GM19452 (cell line): ENCODE measurements around the gene FOXO1.

Experiments used
- ATAC-seq: cut with Tn5 transposase; IDR thresholded peaks from one replicate; pipeline ENCODE4 v1.9.1; 2021; ENCODE audit not compliant: unreplicated experiment

Gene FOXO1

DNA sequence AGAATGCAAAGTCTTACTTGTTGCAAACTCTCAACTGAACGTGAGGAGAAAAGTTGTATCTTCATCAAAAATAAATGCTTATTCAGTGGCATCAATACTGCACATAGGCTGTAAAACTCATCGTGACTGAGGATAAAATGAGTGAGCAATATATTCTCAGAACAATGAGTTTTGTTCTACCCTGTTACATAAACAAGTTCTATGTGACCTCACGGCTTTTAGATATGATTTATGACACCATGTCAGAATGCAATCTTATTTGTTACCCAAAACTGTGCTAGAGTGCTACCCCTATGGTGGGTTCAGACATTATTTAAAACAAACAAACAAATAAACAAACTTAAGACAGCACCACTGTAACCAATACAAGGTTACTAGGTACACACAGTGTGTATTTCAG is 55.4 kb downstream of the FOXO1 start:
- no peak for ATAC-seq

DNA sequence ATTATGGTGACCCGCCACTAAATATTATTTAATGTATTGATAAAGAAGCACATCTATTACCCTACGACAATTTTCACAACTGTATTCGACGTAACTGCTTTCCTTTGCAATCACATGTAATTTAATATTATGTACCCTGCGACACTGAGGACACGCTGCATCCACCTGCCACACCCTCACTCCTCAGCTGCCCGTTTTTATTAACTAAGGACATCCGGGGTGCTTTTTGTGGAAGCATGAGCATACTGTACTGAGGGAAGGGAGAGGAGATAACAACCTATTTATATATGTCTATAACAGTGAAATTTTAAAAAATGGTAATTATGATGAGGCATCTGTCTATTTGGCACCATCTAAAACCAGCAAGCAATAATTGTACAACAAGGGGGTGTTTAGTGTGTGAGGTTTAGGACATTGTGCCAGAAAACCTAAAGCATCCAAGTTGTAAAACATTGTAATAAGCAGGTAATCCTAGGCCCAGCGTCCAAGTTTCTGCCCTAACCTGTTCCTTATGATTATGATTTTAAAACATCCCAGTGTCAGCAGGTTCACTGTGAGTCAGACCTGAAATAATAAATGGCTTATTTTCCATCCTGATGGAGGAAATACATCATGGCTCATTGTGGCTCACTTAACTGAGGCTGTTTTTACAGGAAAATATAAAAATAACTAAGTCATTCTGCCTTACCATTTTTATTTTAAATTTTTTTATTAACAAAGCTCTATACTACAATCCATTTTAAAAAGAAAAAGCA is 56.3 kb downstream of the FOXO1 start:
- no peak for ATAC-seq

DNA sequence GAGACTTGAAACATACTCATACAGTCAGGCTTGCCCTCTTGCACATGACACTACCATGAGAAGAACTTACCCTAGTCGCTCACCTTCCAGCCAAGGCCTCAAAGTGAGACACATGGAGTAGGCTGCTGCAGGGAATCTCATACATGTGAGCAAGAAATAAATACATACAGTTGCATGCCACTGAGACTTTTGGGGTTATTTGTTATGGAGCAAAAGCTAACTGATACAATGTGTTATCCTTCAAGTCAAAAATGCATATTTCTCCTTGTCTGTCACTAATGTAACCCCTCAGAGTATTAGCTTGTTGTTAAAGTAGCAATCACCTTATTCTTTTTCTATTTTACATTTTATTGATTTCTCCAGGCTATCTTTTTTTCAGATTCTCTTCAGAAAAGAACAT is 58.1 kb downstream of the FOXO1 start:
- ATAC-seq = no peak

DNA sequence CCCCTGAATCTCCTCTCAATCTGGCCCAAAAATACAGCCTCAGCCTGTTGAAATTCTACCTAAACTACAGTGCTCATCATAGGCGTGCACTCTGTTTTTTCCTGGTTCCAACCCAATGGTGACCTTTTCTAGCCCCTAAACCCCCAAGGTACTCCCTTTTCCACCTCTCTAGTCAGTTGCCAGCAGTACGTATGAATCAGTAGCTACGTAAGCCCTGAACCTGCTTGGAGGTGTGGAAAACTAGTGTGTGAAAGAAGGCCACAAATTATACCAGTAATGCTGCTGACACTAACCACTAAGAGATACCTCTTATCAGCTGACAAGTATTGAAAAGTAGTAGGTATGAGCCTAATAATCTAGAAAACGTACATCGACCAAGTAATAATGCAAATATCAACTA is 60.9 kb downstream of the FOXO1 start:
- no peak for ATAC-seq

DNA sequence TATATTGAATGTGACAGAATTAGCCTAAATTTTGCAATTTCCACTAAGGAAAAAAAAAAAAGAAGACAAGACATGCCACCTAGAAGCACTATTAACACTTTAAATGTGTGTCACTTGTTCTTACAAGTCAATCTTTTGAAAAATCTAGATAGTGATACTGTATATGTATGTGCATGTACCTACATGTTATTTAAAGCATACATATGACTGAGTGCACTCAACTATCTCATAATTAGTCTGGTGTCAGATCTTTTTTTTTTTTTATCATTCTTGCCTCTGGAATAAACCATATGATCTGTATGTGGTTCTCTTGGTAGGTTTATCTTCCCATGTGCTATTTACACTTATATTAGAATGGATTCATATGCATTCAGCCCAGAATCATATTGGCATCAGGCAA is 62.3 kb downstream of the FOXO1 start:
- ATAC-seq = no peak

DNA sequence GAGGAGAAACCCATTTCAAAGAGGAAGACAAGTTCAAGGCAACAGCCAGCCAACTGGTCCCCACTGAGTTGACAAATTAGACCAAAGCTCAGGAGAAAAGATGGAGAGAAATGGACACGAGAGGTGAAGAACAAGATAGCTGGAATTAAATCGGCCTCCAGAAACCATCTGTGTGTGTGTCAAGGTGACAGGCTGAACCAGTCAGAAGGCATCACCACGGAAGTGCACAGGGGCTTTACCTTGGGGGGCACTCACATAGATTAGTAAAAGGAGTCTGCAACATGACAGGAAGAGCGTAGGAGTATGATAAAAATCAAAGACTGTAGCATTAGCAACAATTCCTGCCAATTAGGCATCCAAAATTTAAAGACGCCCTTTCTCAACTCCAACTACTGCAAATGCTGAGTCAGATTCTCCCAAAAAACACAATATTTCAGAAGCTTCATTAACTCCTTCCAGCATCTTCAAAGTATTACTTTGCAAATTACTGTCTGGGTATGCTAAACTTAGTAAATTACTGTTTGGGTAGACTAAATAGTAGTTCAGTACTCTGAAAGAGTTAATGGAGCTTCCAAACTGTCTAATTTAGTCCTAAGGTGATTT is 66.2 kb downstream of the FOXO1 start:
- ATAC-seq = no peak

DNA sequence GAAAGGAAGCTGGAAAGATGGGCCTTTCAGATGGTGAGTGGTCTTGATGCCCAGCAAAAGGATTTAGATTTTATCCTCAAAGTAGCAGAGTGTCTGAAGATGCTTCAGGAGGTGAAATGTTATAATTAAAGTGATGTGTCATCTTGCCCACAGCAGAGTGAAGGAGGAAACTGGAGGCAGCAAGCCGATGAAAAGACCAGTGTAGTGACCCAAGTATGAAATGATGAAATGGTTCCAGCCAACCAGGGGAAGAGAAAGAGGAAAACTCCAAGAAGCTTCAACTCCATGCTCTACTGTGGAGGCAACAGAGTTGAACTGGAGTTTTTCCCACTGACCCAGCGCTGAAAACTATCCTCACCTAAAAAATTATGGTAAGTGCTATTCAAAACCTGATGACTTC is 66.7 kb downstream of the FOXO1 start:
- no peak for ATAC-seq

DNA sequence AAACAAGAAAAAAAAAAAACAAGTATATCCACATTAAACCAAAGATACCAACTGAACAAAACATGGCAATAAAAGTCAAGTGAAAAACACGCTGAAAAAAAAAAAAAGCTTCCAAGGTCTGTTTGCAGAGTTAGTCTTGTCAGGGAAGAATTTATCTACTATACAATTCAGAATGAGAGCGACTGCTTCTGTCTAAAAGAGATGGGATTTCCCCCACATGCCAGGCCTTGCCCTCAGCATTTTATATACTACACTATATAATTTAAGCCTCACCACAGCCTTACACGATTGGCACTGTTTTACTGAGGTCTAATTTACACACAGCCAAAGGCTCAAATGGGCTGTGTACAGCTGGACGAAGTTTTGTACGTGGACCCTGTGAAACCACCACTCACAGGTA is 67.3 kb downstream of the FOXO1 start:
- ATAC-seq = no peak

DNA sequence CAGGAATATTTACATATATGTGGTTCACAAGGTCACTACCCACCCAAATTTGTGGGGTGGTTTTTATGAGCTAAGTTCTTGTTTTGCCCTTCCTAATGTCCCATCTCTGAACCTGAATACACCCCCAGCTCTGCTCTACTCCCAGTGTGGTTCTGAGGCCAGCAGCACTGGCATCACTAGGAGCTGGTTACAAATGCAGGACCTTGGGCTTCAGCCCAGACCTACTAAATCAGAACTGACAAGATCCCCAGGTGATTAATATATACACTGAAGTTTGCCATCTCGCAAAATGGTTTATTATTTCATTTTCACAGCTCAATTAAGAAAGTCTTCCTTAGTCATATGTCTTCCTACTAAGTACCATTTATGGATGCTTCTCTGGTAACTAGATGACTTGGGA is 67.9 kb downstream of the FOXO1 start:
- ATAC-seq = no peak

DNA sequence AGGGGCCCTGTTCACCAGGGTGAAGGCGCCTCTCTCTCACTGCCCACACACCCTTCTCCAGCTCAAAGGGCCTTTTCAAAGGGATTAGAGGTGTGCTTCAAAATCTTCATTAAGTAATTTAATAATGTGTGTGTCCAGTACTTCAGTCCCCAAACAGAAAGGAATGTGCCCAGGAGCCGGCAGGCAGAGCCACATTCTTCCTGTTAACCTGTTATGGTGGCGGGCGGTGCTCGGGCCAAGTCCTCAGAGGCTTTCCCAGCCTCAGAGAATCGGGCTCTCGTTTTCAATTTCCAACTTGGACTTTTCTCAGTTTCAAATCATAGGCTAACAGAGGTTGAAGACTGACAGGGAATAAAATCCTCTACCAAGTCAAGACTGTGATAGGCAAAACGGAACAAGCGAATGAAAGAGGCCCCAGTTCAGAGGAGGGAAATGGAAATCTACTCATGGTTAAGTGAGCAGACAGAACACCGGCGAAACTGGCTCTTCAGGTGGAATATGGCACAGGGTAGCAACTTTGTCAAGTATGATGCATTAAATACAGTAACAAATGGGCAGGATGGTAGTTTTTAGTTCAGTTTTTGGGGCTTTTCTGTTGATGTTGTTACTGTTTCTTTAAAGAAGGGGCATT is 68.6 kb downstream of the FOXO1 start:
- ATAC-seq = no peak

DNA sequence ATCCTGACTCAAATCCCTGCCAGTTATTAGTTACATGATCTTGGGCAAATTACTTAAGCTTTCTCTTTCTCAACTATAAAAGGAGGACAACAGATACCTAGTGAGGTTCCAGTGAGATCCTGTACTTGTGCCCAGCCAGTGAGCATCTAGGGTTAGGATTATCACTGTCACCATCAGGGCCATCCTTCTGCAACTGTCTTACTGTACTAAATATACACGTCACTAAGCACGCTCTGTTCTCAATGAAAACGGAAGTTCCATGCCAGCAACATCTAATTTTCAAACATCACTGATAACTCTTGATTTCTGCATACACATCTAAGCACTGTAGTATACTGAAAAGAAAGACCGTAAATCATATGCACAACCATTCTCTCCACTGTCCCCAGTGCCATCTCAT is 70.0 kb downstream of the FOXO1 start:
- no peak for ATAC-seq

DNA sequence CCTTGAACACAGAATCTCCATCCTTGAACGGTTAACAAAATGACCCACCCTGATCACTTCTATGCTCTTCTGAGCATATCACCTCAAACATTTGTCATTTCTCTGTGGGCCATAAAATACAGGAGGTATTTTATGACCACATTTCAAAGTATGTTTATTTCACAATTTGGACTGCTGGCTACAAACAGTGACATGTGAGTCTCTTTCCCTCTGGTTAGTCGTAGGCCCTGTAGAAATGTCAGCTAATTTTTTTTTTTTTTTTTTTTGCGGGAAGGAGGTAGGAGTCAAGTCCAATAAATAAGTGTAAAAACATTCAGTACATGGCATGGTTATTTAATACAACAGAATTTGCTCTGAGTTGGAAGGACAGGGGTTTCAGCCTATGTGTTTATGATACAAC is 70.7 kb downstream of the FOXO1 start:
- no peak for ATAC-seq

DNA sequence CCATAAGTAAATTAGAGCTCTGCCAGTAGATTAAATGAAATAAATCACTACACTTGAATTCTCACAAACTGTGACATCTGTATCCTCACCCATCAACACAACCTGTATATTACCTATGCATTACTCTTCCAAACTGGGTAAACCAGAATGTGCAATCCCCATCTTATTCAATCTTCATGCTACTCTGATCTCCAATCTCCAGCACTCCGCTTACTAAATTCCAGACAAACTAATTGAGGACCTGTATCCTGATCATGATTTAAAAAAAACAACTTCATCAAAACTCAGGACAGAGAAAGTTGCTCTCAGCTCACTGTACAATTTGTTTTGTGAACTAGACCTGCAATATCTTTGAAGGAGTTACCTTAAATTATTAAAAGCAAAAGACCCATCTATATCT is 74.4 kb downstream of the FOXO1 start:
- ATAC-seq = no peak

DNA sequence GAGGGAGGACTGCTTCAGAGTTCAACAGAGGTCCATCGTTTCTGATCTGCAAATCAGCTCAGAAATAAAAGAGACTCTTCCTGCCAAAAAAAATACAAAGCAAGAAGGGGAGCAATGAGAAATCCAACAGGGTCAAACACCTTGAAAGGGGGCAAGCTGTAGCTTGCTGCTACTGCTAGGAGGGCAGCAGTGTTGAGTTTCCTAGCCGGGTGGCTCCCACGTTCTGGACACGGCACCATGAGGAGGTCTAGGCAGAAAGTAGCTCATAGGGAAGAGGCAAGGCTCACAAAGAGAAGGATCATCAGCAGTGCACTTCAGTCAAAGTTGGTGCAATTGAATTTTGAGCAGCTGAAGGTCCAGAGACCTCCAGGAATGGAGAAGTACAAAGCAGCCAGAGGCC is 75.3 kb downstream of the FOXO1 start:
- ATAC-seq = no peak

DNA sequence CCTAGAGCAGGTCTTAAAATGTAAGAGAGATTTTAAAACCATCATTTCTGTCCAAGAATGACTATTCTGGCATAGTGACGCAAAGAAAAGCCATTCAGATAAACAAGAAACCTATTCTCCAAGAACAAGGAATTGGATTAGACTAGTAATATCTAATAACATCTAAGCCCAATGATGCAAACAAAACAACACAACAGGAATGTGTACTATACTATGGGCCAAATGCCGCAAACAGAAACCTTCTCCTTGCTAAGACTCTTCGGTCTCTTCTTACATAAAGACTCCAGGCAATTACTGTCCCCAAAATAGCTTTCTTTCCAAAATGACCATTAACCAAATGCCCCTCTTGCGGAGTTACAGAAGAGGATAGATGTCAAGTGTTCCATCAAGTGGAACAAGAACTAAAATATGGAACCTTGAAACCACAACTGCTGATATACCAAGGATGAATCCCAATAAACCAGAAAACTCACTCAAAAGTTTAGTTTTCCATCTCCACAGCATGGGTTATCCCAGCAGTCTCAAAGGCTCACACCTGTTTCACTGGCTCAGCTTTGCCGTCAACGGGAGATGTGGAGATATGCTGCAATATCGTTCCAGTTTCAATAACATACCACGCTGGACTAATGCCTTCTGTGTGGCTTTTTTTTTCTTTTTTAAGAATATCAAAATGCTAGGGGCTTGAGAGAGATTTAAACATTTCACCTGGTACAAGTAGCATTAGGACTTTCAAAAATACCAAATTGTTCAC is 76.2 kb downstream of the FOXO1 start:
- no peak for ATAC-seq

DNA sequence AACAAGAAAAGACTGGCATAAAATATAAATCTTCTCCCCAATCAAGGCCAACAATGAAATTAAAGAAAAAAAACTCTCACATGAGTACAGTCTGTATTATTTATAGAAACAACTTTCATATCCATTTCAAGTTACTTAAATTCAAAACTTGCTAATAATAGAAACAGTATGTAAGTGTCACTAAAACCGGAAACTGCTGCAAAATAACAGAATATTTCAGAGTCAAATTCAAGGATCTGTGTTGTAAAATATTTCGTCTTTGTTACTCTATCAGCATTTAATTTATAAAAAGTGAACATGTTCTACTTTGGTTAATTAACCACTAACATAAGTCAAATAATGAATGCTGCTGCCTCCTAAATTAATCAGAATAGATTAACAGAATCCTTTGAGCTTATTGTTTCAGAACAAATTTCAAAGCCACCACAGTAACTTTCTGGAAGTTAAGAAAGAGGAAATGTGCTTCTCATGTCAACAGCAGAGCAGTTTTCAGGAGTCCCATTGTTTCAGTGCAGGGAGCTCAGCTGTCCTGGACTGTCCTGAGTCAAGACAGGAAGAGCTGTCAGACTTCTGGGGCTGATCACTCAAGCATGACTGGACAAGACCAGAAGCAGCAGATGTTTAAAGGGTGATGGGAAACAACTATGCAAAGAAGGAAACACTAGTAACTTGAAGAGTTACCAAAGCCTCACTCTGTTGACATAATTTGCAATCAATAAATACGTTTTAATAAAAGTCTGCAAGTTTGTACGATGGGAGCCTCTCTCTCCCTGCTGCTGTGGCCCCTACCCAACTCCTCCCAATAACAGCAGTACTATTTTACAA is 76.9 kb downstream of the FOXO1 start:
- peak; percentile 86 for ATAC-seq

DNA sequence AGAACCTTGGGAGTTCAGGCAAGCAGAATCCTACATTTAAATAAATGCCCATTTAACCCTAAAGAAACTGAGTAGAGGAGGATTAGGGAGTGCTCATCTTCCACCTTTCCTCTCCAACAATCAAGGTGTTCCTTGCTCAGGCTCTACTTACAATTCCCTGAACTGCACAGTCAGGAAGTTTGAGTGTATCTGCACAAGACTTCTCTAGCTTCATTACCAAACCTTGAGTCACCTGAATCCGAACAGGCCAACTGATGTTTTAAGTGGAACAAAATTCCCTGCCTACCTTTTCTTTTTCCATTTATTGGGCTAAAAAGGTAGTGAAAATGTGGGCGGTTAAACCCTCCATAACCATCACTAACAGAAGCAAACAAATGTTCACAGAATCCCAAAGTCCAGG is 78.3 kb downstream of the FOXO1 start:
- no peak for ATAC-seq

DNA sequence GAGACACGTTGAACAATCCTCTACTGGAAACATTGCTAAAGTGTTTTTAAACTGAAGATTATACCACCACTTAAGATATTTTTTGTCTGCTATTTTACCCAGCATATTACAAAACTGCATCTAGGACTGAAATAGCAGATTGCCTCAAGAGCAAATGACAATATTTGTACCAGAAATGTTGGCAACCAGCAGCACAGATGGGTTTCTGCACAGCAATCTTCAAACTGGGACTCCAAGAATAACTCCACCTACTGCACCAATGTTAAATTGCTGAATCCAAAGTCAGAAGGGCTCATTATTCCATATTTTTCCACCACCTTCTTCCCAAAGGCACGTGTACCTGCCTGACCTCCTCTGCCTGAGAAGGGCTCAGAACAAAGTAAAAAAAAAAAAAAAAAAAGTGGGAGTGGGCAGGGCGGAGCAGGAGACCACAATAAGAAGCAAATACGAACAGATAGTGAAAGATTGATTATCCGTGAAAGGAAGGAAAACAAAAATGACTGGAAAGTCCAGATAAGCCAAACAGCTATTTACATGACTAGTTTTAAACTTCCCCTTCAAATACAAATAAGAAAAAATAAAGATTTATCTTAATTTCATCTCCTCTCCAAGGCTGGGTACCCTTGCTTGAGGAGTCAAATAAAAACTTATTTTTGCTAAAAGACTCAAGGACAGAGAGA is 79.4 kb downstream of the FOXO1 start:
- no peak for ATAC-seq

DNA sequence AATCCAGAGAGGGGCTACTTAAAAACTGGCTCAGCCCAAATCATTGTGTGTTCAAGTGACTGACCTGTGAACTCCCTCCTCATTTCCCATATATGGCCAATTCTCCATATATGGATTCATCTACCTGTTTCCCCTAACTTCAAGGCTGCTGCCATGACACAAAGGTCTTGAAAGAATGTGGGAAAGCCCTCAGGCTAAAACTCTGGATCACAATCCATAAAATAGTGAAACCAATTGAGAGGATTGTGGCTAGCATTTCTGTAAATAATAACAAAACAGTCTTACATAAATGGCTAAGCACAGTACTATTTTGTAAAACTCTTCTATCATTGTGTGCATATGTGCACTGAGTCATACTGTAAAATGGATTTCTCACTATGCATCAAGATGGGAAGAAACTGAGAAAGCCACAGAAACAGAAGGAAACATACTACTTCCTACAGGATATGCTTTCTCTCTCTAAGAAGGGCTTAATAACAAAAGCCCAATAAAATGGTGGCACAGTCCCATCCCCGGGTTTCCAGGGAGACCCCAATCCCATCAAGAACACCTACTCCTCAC is 80.5 kb downstream of the FOXO1 start:
- ATAC-seq = no peak

DNA sequence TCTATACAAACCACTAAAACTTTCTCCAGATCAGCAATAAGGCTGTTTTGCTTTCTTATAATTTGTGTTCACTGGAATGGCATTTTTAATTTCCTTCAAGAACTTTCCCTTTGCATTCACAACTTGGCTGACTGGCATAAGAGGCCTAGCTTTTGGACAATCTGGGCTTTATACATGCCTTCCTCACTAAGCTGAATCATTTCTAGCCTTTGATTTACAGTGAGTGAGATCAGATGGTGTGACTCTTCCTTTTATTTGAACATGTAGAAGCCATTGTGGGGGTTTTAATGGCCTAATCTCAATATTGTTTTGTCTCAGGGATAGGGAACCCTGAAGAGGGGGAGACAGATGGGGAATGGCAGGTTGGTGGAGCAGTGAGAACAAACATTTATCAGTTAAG is 82.7 kb downstream of the FOXO1 start:
- no peak for ATAC-seq
